ENCODE data around the gene CGNL1.

- TF ChIP-seq CTCF (IDR thresholded peaks at IDR 0.05) (no peak), POLR2A (IDR thresholded peaks at IDR 0.05) (no peak)
These were observed 67.2 kb downstream of the CGNL1 start for GRCh38 chr15:57443486-57443885.
